Mucosa of rectum (tissue), 2 donors: ENCODE results near the gene GNAS.
"Not testable (repeated sequence)": the region's sequence is repeated elsewhere in the genome, so short reads cannot be mapped to it uniquely, and the experiment has no call there.

Source experiments
- H3K27ac ChIP-seq, 2 donors: one replicate each; pipeline ENCODE4 v1.7.0; 2013; ENCODE audit warnings: inconsistent platforms in 2 of 2, low read depth in 2 of 2, low read length in 2 of 2
- H3K27me3 ChIP-seq, 2 donors: one replicate each; pipeline ENCODE4 v1.7.0; 2013; ENCODE audit warnings: low read length in 2 of 2; ENCODE audit not compliant: control insufficient read depth in 2 of 2, insufficient read depth in 2 of 2
- H3K36me3 ChIP-seq, 2 donors: one replicate each; pipeline ENCODE4 v1.7.0; 2013; ENCODE audit warnings: low read length in 2 of 2; ENCODE audit not compliant: control insufficient read depth in 2 of 2, insufficient read depth in 2 of 2
- H3K4me1 ChIP-seq, 2 donors: one replicate each; pipeline ENCODE4 v1.7.0; 2013; ENCODE audit warnings: low read length in 2 of 2, mild to moderate bottlenecking in 1 of 2; ENCODE audit not compliant: control insufficient read depth in 2 of 2, insufficient read depth in 2 of 2
- H3K4me3 ChIP-seq, 2 donors: one replicate each; pipeline ENCODE4 v1.7.0; 2013; ENCODE audit warnings: low read length in 2 of 2
- H3K9ac ChIP-seq, 2 donors: one replicate each; pipeline ENCODE4 v1.7.0; 2013; ENCODE audit warnings: low read length in 2 of 2, low read depth in 1 of 2, mild to moderate bottlenecking in 1 of 2
- H3K9me3 ChIP-seq, 2 donors: one replicate each; pipeline ENCODE4 v1.7.0; 2013; ENCODE audit warnings: low read length in 2 of 2; ENCODE audit not compliant: control insufficient read depth in 2 of 2
- donor health status: healthy.
- donor health status: Normal muscosa, but diverticular disease.

GNAS gene

GRCh38 chr20:58816957-58817651 is 35.4 kb upstream of the GNAS start:
- Histone ChIP-seq H3K9ac (no peak overlapping the region), H3K4me3 (no peak overlapping the region), H3K36me3 (no peaks in the 10 kb centered on the region), H3K27ac (no peak overlapping the region), H3K27me3 (no peaks in the 10 kb centered on the region), H3K9me3 (no peaks in the 10 kb centered on the region), H3K4me1 (no peaks in the 10 kb centered on the region)

- H3K4me3 ChIP-seq = no peak overlapping the region
- H3K36me3 ChIP-seq = no peaks in the 10 kb centered on the region
- no peak overlapping the region for H3K27ac ChIP-seq
- H3K4me1 ChIP-seq = no peaks in the 10 kb centered on the region
- no peaks in the 10 kb centered on the region for H3K27me3 ChIP-seq
- H3K9me3 ChIP-seq = no peaks in the 10 kb centered on the region
- H3K9ac ChIP-seq = no peak overlapping the region
Observed at GRCh38 chr20:58817748-58818147, 34.8 kb upstream of the GNAS start.

DNA sequence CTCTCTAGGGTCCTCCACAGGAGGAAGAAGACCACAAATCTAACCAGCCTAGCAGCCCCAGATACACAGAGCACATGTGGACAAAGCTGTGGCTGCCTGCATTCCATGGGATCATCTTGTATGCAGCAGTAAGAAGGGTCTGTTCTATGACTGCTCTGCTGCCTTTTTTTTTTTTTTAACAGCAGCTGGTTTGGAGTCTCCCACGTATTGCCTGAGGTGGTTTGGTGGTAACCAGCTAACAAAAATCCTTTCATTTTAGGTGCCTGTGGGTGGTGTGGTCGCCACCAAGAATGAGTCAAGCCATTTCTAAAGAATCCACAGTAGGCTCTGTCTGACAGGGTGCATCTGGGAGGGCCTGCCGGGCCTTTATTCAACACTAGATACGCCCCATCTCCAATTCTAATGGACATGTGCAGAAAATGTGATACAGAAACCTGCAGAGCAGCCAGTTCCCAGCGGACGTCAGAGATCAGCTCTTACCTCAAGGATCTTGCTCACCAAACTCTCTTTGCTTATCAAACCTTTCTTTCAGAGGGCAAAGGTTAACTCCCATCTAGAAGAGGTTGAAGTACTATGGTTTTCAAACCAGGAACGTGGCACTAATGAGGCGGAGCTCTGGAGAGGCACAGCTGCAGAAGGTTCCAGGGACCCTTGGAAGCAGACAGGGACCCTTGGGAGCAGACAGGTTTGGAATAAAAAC is 33.8 kb upstream of the GNAS start:
- Histone ChIP-seq H3K9me3 (no peaks in the 10 kb centered on the region), H3K36me3 (no peaks in the 10 kb centered on the region), H3K4me3 (no peak overlapping the region), H3K27ac (no peak overlapping the region), H3K9ac (no peak overlapping the region), H3K4me1 (no peaks in the 10 kb centered on the region), H3K27me3 (no peaks in the 10 kb centered on the region)

- Histone ChIP-seq H3K27me3 (no peaks in the 10 kb centered on the region), H3K4me3 (no peak overlapping the region), H3K9ac (no peak overlapping the region), H3K9me3 (no peaks in the 10 kb centered on the region), H3K36me3 (no peaks in the 10 kb centered on the region), H3K4me1 (no peaks in the 10 kb centered on the region), H3K27ac (no peak overlapping the region)
Observed at GRCh38 chr20:58819921-58820320, 32.6 kb upstream of the GNAS start.

GRCh38 chr20:58820515-58820914 is 32.0 kb upstream of the GNAS start:
- H3K9ac ChIP-seq, H3K27me3 ChIP-seq, H3K4me1 ChIP-seq, H3K4me3 ChIP-seq, H3K36me3 ChIP-seq, H3K27ac ChIP-seq, H3K9me3 ChIP-seq: not testable (repeated sequence)

GRCh38 chr20:58822149-58822548 is 30.4 kb upstream of the GNAS start:
- no peaks in the 10 kb centered on the region for H3K4me1 ChIP-seq
- H3K9me3 ChIP-seq = no peaks in the 10 kb centered on the region
- no peak overlapping the region for H3K4me3 ChIP-seq
- no peaks in the 10 kb centered on the region for H3K36me3 ChIP-seq
- no peak overlapping the region for H3K27ac ChIP-seq
- H3K27me3 ChIP-seq = no peaks in the 10 kb centered on the region
- no peak overlapping the region for H3K9ac ChIP-seq

DNA sequence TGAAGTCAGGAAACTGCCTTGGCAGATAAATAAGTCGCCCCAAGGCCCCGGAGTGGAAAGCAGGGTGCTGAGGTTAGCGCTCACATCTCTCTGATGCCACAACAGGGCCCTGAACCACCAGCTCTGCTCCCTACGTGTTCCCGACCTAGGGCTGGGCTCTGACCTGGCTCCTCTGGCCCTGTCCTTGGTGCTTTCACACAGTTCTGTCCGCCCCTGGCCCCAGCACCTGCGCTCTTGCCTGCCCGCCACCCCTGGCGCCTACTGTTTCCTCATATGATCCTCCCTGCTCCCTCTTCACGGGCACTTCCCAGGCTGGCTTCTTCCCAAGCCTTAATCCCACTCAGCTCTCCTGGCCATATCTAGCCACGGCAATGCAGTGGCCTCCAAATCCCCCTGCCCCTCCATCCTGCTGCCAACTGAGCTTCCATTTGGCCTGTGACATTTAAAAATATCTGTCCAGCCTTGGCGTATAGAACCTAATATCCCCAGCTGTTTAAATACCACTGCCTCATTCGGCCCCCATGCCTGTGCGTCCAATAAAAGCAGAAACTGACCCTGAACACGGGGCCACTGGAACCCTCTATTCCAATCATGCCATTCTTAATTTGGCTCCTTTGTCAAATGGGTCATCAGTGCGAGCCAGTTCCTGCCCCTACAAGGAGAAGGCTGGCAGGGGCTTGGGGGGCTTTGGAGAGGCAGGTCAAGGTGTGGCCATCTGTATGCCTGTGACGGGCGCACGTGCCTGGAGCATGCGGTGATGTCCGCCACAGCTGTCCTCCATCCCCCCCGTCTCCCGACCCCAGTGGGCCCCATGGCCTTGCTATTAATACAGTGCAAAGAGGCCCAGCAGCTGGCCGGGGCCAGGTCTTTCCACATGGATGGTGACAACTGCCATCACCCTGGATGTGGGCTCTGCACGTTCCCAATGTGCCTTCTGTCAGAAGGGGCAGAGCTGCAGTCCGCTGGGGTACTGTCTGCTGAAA is 29.5 kb upstream of the GNAS start:
- no peak overlapping the region for H3K27ac ChIP-seq
- no peaks in the 10 kb centered on the region for H3K4me1 ChIP-seq
- no peaks in the 10 kb centered on the region for H3K27me3 ChIP-seq
- no peaks in the 10 kb centered on the region for H3K9me3 ChIP-seq
- H3K9ac ChIP-seq = no peak overlapping the region
- no peaks in the 10 kb centered on the region for H3K36me3 ChIP-seq
- H3K4me3 ChIP-seq = no peak overlapping the region

- H3K27ac ChIP-seq = no peak overlapping the region
- H3K9ac ChIP-seq = no peak overlapping the region
- H3K4me1 ChIP-seq = no peaks in the 10 kb centered on the region
Observed at GRCh38 chr20:58824843-58825242, 27.7 kb upstream of the GNAS start.

DNA sequence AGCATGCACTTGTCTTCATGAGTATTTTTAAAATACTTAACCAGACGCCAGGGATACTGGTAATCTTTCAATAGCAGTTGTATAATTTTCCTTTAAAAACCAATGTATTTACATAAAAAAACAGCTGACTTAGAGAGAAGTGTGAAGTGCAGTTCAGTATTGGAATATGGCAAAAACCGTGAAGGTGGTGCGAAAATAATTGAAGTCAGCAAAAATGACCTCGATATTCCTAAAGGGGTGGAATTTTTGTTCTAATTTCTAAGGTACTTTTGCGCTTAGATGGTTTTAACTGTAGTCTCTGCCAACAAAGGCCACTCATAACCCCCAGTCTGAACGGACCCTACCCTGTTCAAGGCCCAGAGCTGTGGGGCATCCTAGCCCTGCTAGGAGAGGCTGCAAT is 27.1 kb upstream of the GNAS start:
- H3K9me3 ChIP-seq = no peaks in the 10 kb centered on the region
- H3K9ac ChIP-seq = no peak overlapping the region

More at GRCh38 chr20:58824843-58825242, 27.7 kb upstream of the GNAS start:
- no peaks in the 10 kb centered on the region for H3K27me3 ChIP-seq
- no peaks in the 10 kb centered on the region for H3K9me3 ChIP-seq
- H3K4me3 ChIP-seq = no peak overlapping the region
- H3K36me3 ChIP-seq = no peaks in the 10 kb centered on the region

DNA sequence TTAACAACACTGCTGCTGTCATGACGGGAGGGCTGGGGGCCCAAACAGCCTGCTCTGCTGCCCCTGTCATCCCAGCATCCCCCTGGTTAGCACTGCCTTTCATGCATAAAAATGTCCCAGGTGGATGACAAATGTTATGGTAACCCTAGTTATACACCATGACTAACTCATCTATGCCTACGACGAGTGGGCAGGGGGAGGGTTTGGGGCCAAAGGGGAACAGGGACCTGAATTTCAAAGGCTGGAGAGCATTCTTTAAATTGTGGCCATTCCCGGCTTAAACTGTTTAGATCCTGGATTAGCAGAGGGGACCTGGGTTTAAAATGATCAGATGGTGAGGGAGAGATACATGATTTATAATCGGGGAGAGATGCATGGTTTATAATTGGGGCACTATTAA is 26.2 kb upstream of the GNAS start:
- no peak overlapping the region for H3K4me3 ChIP-seq
- H3K27ac ChIP-seq = no peak overlapping the region

More for the DNA sequence above, 27.1 kb upstream of the GNAS start:
- H3K4me1 ChIP-seq = no peaks in the 10 kb centered on the region
- H3K27ac ChIP-seq = no peak overlapping the region
- no peaks in the 10 kb centered on the region for H3K36me3 ChIP-seq
- H3K4me3 ChIP-seq = no peak overlapping the region
- H3K27me3 ChIP-seq = no peaks in the 10 kb centered on the region

More for the DNA sequence above, 26.2 kb upstream of the GNAS start:
- Histone ChIP-seq H3K4me1 (no peaks in the 10 kb centered on the region), H3K36me3 (no peaks in the 10 kb centered on the region), H3K27me3 (no peaks in the 10 kb centered on the region), H3K9me3 (no peaks in the 10 kb centered on the region), H3K9ac (no peak overlapping the region)
